Stimulated activated CD4-positive, alpha-beta T cell treated with anti-CD3 and anti-CD28 coated beads, Interleukin-15, amount 100 ng/mL, for 48 hours (primary cell): ENCODE data around the gene APH1B.

Experiments used
- DNase-seq, 2 donors: peaks; one replicate each; pipeline ENCODE4 v3.0.0-alpha.2; 2020; ENCODE audit warnings: low read depth in 2 of 2

APH1B gene

GRCh38 chr15:63353261-63353660 is 75.9 kb downstream of the APH1B start:
- no peak for DNase-seq

GRCh38 chr15:63353887-63354286 is 76.5 kb downstream of the APH1B start:
- no peak for DNase-seq

GRCh38 chr15:63354821-63355650 is 77.6 kb downstream of the APH1B start:
- no peak for DNase-seq

GRCh38 chr15:63357061-63357460 is 79.7 kb downstream of the APH1B start:
- no peak for DNase-seq

GRCh38 chr15:63357731-63358130 is 80.3 kb downstream of the APH1B start:
- DNase-seq, result no peak

- no peak for DNase-seq
Measured at GRCh38 chr15:63358241-63359029, 81.0 kb downstream of the APH1B start.
